Astrocyte of the spinal cord (primary cell): ENCODE measurements around the gene CCDC178.
"Not testable (repeated sequence)": the region's sequence is repeated elsewhere in the genome, so short reads cannot be mapped to it uniquely, and the experiment has no call there.

Source experiments
- DNase-seq: peaks from one replicate; pipeline ENCODE4 v3.0.0; 2011; ENCODE audit warnings: low read depth, low spot score
- H3K4me3 ChIP-seq: 2 replicates; pipeline ENCODE4 v1.5.1; 2011; ENCODE audit warnings: low read depth, mild to moderate bottlenecking, low read length, moderate library complexity
- CTCF ChIP-seq: IDR thresholded peaks from 2 replicates; pipeline ENCODE4 v1.5.1; 2012; ENCODE audit warnings: low read depth, mild to moderate bottlenecking, low read length, inconsistent platforms
- in situ Hi-C: cut with HindIII; loops from 2 replicates; pipeline ENCODE4 v1.10.0; 2017; ENCODE audit warnings: low sequenced_read_pairs

The CCDC178 gene

GRCh38 chr18:33424266-33424946 is 16.1 kb downstream of the CCDC178 start:
- DNase-seq, result no peak
- TF ChIP-seq CTCF, result no peak
- in situ Hi-C loops, result no loop called here
- H3K4me3 ChIP-seq, result no peak overlapping the region

- no peak for DNase-seq
- in situ Hi-C loops, result no loop called here
- TF ChIP-seq CTCF, result no peak
- H3K4me3 ChIP-seq, result no peak overlapping the region
Measured at GRCh38 chr18:33421225-33421624, 19.3 kb downstream of the CCDC178 start.

DNA sequence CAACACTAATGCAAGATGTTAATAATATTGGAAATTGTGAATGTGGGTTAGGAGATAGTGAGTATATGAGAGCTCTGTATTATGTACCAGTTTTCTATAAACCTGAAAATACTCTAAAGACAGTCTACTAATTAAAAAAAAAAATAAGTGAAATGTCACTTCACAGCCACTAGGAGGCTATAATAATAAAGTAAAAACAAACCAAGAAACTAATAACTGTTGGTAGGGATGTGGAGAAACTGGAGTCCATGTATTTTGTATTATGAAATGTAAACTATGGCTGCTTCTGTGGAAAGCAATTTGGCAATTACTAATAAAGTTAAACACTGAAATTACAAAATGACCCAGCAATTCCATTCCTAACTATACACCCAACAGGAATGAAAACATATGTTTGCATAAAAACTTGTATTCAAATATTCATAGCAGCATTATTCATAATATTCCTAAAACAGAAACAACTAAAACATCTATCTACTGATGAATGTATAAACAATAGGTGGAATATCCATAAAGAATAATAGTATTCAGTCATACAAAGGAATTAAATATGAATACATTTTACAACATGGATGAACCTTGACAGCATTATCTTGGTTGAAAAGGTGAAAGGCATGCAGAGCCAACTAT is 36.2 kb downstream of the CCDC178 start:
- TF ChIP-seq CTCF, result peak; percentile 35
- no peak for DNase-seq
- no peak overlapping the region for H3K4me3 ChIP-seq
- in situ Hi-C loops, result no loop called here

GRCh38 chr18:33398939-33399338 is 41.6 kb downstream of the CCDC178 start:
- DNase-seq, in situ Hi-C loops, H3K4me3 ChIP-seq: not testable (repeated sequence)

DNA sequence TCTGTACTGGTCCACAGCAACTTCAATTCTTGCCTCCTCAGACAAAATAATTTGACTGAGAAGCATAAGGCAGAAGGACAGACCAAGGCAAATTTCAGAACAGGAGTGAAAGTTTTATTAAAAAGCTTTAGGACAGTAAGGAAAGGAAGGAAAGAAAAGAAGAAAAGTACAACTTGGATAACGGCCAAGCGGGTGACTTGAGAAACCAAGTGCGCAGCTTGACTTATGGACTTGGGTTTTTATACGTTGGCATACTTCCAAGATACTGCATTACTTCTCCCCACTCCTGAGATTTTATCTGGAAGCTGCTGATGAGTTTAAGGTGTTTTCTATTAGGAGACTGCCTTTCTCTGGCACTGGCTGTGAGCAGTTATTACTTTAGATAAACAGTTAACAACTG is 64.7 kb downstream of the CCDC178 start:
- no peak for DNase-seq
- H3K4me3 ChIP-seq, result no peak overlapping the region
- no peak for TF ChIP-seq CTCF
- in situ Hi-C loops, result no loop called here

DNA sequence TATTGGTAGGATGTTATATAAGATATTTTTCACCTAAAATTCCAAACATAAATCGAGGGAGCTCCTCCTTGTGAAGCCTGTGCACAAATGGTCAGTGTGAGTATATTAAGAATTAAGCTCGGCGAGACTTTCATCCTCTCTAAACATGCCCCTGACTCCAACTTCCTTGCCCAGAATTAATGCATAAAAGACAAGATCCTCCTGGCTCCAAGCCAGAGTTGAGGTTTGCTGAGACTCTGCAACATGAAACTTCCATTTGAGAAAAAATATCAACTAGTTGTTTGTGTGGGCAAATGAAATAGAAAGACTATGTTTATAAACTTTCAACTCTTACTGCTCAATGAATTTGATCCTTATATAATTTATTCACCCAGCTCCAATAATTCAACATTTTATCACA is 68.1 kb downstream of the CCDC178 start:
- DNase-seq, result peak; percentile 16
- no peak for TF ChIP-seq CTCF

DNA sequence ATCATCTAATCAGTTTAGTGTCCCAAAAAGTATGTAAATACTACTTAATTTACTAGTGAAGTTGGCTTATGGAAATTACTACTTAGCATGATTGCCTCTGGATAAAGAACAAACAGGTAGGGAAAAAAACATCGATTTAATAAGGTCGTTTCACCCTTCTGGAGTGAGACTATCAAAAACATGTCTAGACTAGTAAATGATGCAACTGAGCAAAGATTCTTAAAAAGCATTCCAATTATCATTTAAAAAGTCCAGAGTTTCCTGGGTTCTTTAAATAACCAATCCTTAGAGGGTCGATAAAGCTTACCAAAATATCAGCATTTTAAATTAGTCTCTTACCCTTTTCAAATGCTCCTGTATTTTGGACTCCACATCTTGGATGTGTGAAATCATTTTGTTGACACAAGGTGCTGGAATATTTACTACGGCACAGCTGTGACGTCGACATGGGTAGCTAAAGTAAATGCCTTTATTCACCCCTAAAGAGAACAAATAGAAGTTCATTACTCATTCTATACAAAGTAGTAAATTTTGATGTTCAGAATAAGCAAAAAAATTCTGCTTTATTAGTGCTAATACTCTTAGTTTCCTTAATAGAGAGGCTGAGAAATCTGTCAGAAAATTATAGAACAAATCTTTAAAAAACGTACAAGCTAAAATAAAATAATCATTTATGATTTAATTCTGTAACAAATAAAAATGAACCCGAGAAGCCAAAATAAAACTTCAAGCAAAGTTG is 70.6 kb downstream of the CCDC178 start:
- H3K4me3 ChIP-seq, result no peak overlapping the region
- TF ChIP-seq CTCF, result no peak
- DNase-seq, result no peak
- in situ Hi-C loops, result no loop called here

More for the DNA sequence above, 68.1 kb downstream of the CCDC178 start:
- in situ Hi-C loops, result no loop called here
- H3K4me3 ChIP-seq, result no peak overlapping the region
